K562 (cell line): ENCODE data around the gene HGFAC. TPM values are rescaled to one million over a fixed set of nuclear protein-coding genes. Genes with fewer than 3 reads are reported as not detected.

Source experiments
- ATAC-seq: fragments of 200-7000 bp; cut with Tn5 transposase; 3 replicates; pipeline ENCODE4 v1.9.1; 2020; ENCODE audit warnings: moderate library complexity
- BruUV-seq: library from RNA; stranded (reverse); fragments of 400-500 nt; replicated peaks from 2 replicates; lab custom pipeline; 2021; lab: Mats Ljungman, UMichigan
- CTCF ChIA-PET: fragments of 300-600 bp; formaldehyde crosslinking; extraction: SDS; loops from one replicate; lab custom pipeline; 2021; ENCODE audit warnings: low intra/inter-chr PET ratio; lab: Yijun Ruan, JAX
- POLR2A ChIA-PET: fragments of 300-600, 350-650 bp; sonication (Branson Sonifier 250); formaldehyde crosslinking; extraction: SDS; loops from one replicate; lab custom pipeline; 2021; ENCODE audit warnings: antibody characterized with exemption, inconsistent platforms; lab: Yijun Ruan, JAX
- DNase-seq, 4 experiments: peaks; one replicate each; pipeline versions ENCODE4 v3.0.0 to v3.0.0-alpha.2; 2011 to 2018; ENCODE audit warnings: low spot score in 3 of 4, mixed read lengths in 3 of 4; ENCODE audit errors: extremely low read depth in 1 of 4
- FAIRE-seq: peaks from 2 replicates; lab custom pipeline; 2011; peaks lifted over from hg19 to GRCh38; lab: Jason Lieb, UNC
- H2AFZ ChIP-seq: 2 replicates; pipeline ENCODE4 v1.6.0; 2011; ENCODE audit warnings: low read depth, low read length, control low read depth, inconsistent platforms
- H3K27ac ChIP-seq: fragments of 200-600 bp; 3 replicates; pipeline ENCODE4 v1.8.0; 2011; ENCODE audit warnings: low read depth, mild to moderate bottlenecking, control low read depth, inconsistent platforms, low read length, moderate library complexity, mixed read lengths; ENCODE audit errors: extremely low read depth
- H3K27me3 ChIP-seq, 2 experiments: fragments of 300-600 bp in 1 of 2; 2 replicates in 1 of 2; 3 replicates in 1 of 2; pipeline versions ENCODE4 v1.6.0 to v1.8.0; 2011; ENCODE audit warnings: inconsistent platforms in 2 of 2, low read length in 2 of 2, mild to moderate bottlenecking in 1 of 2, mixed read lengths in 1 of 2, moderate library complexity in 1 of 2; ENCODE audit not compliant: control insufficient read depth in 2 of 2, insufficient read depth in 2 of 2
- H3K36me3 ChIP-seq: fragments of 300-600 bp; 3 replicates; pipeline ENCODE4 v1.8.0; 2011; ENCODE audit warnings: mild to moderate bottlenecking, low read length, inconsistent platforms; ENCODE audit not compliant: control insufficient read depth, insufficient read depth
- H3K4me1 ChIP-seq, 2 experiments: fragments of 200-600 bp in 1 of 2; replicated peaks in 1 of 2; 2 replicates in 1 of 2; 3 replicates in 1 of 2; pipeline versions ENCODE4 v1.5.1 to v1.8.0; 2011; ENCODE audit warnings: inconsistent platforms in 2 of 2, low read length in 2 of 2, mild to moderate bottlenecking in 1 of 2, mixed read lengths in 1 of 2, moderate library complexity in 1 of 2; ENCODE audit not compliant: control insufficient read depth in 2 of 2, insufficient read depth in 2 of 2
- H3K4me2 ChIP-seq: 2 replicates; pipeline ENCODE4 v1.6.1; 2011; ENCODE audit warnings: low read length, control low read depth, inconsistent platforms, mixed read lengths; ENCODE audit not compliant: insufficient read depth
- H3K4me3 ChIP-seq: fragments of 200-600 bp; sonication (generic), shearing (Covaris generic); 2 replicates; pipeline ENCODE4 v1.5.1; 2016; ENCODE audit warnings: control low read depth, inconsistent platforms
- H3K79me2 ChIP-seq: fragments of 200-600 bp; 3 replicates; pipeline ENCODE4 v1.8.0; 2011; ENCODE audit warnings: low read length, inconsistent platforms; ENCODE audit not compliant: control insufficient read depth, insufficient read depth
- H3K9ac ChIP-seq, 2 experiments: 2 replicates each; pipeline versions ENCODE4 v1.6.0 to v1.6.1; 2011; ENCODE audit warnings: low read depth in 2 of 2, low read length in 2 of 2, control low read depth in 1 of 2, inconsistent platforms in 1 of 2, mild to moderate bottlenecking in 1 of 2, mixed read lengths in 1 of 2; ENCODE audit not compliant: insufficient read depth in 1 of 2
- H3K9me1 ChIP-seq: one replicate; pipeline ENCODE4 v1.6.0; 2011; ENCODE audit warnings: inconsistent platforms, mild to moderate bottlenecking, low read length, moderate library complexity; ENCODE audit not compliant: control insufficient read depth, insufficient read depth
- H3K9me3 ChIP-seq: replicated peaks from 2 replicates; pipeline ENCODE4 v1.5.1; 2011; ENCODE audit warnings: low read depth, low read length, inconsistent platforms; ENCODE audit not compliant: control insufficient read depth, insufficient read depth
- H4K20me1 ChIP-seq: replicated peaks from 2 replicates; pipeline ENCODE4 v1.6.1; 2011; ENCODE audit warnings: low read length, inconsistent platforms, mixed read lengths; ENCODE audit not compliant: control insufficient read depth, insufficient read depth
- HMGXB4 ChIP-seq: sonication (generic); formaldehyde crosslinking; IDR thresholded peaks from 2 replicates; pipeline ENCODE4 v1.8.1; 2023; ENCODE audit warnings: mild to moderate bottlenecking, missing genetic modification reagents
- RBM34 ChIP-seq: fragments of 200-400 bp; formaldehyde crosslinking; IDR thresholded peaks from 2 replicates; pipeline ENCODE4 v1.6.1; 2018; ENCODE audit warnings: low read length, borderline replicate concordance; ENCODE audit not compliant: insufficient read depth
- SIN3B ChIP-seq: fragments of 450-650 bp; IDR thresholded peaks from 2 replicates; pipeline ENCODE4 v1.6.1; 2017; ENCODE audit warnings: low read depth, mild to moderate bottlenecking, moderate library complexity
- THRB ChIP-seq: fragments of 450-650 bp; formaldehyde crosslinking; conservative IDR thresholded peaks from 2 replicates; pipeline ENCODE4 v1.4.0; 2022; ENCODE audit warnings: mild to moderate bottlenecking, missing genetic modification characterization
- U2AF2 ChIP-seq: fragments of 200-400 bp; formaldehyde crosslinking; optimal IDR thresholded peaks from 2 replicates; pipeline ENCODE3; 2017; ENCODE audit warnings: low read depth, mild to moderate bottlenecking, low read length
- ZFPM2 ChIP-seq: fragments of 250-450 bp; sonication (Bioruptor Pico); IDR thresholded peaks from 2 replicates; pipeline ENCODE4 v1.5.1; 2022; ENCODE audit warnings: mild to moderate bottlenecking
- WGBS: fragments of 100-300 bp; shearing (Covaris generic); methylation state at CpG from one replicate; pipeline ENCODE4 v1.1.6; 2016; ENCODE audit warnings: low coverage, mixed read lengths; ENCODE audit not compliant: insufficient coverage; ENCODE audit errors: missing lambda C conversion rate; 5-methylcytosine and 5-hydroxymethylcytosine counted together
- in situ Hi-C: fragments of 300-500 bp; cut with MboI; formaldehyde crosslinking; loops from 4 replicates; pipeline ENCODE4 v1.15.0; 2018; ENCODE audit warnings: inconsistent platforms, mixed read lengths
- intact Hi-C: fragments of 100-400 bp; cut with micrococcal nuclease; formaldehyde crosslinking; loops from 2 replicates; pipeline ENCODE4 v1.14.2; 2022
- polyA plus RNA-seq, 8 experiments: library from polyadenylated mRNA; depleted of rRNA in 4 of 8; stranded (reverse) in 5 of 8; unstranded in 3 of 8; fragments of >200 nt; fragmentation: Nextera tagmentation in 2 of 8; fragmentation: Illumina TruSeq in 1 of 8; extraction: Ambion mirVana in 2 of 8; extraction: Trizol in 1 of 8; gene quantifications; 2 replicates each; pipeline versions ENCODE4 v1.2.1 to v1.2.3, GENCODE V29; 2011 to 2014; ENCODE audit warnings: inconsistent platforms in 1 of 8, missing spikeins in 1 of 8
- total RNA-seq, 7 experiments: library from RNA; depleted of rRNA in 6 of 7; stranded (reverse); fragments of >200 nt in 6 of 7; fragmentation: Illumina TruSeq in 2 of 7; extraction: Trizol in 2 of 7; gene quantifications; 2 replicates each; pipeline versions ENCODE4 v1.2.1 to v1.2.3, GENCODE V29; 2011 to 2021; ENCODE audit warnings: low replicate concordance in 1 of 7

HGFAC gene
- total and polyA plus RNA-seq, 9 of the 15 experiments (the other 6 are each of a cell fraction or from before 2014, with no cell fraction given) = 0.13 TPM; not detected in 8

- H4K20me1 ChIP-seq = peaks cover 8% of the 10 kb centered on the region
- no peaks in the 10 kb centered on the region for H3K79me2 ChIP-seq
- H3K4me3 ChIP-seq = no peak overlapping the region
- H3K36me3 ChIP-seq = no peaks in the 10 kb centered on the region
- no peak overlapping the region for H2AFZ ChIP-seq
- H3K9me1 ChIP-seq = no peaks in the 10 kb centered on the region
- intact Hi-C loops (no loop called here), in situ Hi-C loops (no loop called here)
- FAIRE-seq = no peak
- no peak for DNase-seq
- no TSS peak for BruUV-seq
- H3K9ac ChIP-seq = no peak overlapping the region; a peak in 1 of 4 replicates
- CTCF ChIA-PET = no interaction called here
- no peak overlapping the region for H3K27ac ChIP-seq
- H3K4me2 ChIP-seq = no peak overlapping the region
- ATAC-seq = no peak
- H3K27me3 ChIP-seq = peaks cover 0 to 9% of the 10 kb centered on the region in 2 experiments; a peak in 1 of 5 replicates
- POLR2A ChIA-PET = interaction anchor here (0.6 kb wide), 1 partner anchor 11 kb away, joined by 3 read pairs; no protein-coding TSS in a partner anchor
- 33% methylated on average over 5 of the region's 9 CpGs for WGBS
- H3K4me1 ChIP-seq = peaks cover 0 to 64% of the 10 kb centered on the region in 2 experiments; a peak in 2 of 5 replicates
- TF ChIP-seq RBM34 (no peak), ZFPM2 (CRISPR knock-in tag) (no peak), U2AF2 (no peak), HMGXB4 (CRISPR knock-in tag) (no peak), THRB (CRISPR knock-in tag) (no peak), SIN3B (no peak)
- H3K9me3 ChIP-seq = no peaks in the 10 kb centered on the region
Observed at GRCh38 chr4:3437582-3437936, 4.2 kb upstream of the HGFAC start.
